ENCODE results near the gene BICC1. TPM values are rescaled to one million over a fixed set of nuclear protein-coding genes. Genes with fewer than 3 reads are reported as not detected.

The BICC1 gene
- total and polyA plus RNA-seq, 12 donors = 4.5 to 25.9 (median 9.8) TPM

DNA sequence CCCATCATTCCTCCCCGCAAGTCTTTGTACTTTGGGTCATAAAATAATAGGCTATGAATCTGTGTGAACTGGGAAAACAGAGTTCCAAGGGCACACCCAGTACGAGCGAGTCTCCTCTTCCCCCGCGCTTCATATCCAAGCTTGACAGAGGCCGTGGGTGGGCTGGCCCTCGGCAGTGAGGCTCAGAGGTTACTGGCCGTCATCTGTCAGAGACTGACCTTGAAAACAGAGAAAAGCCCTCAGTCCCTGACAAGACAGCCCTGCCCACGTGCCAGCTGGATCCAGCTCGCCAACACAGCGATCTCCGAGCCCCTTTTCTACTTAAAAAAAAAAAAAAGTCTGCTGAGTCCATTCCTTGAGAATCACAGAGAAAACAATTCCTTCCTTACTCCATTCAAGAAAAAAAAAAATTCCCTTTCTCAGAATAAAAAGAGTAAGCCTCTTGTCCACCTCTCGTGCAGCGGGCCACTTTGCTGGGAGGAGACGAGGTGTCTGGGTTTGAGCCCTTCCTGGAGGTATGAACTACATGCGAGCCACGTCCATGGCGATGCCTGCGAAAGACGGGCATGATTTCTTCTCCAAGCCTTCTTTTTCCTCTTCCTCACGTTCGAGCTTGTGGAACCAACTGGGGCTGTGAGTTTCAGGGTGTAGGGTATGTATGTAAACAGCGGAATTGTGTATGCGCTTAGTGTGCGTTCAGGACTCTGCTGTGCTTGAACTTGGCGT lies 744 bp upstream of the BICC1 start:
- intact Hi-C loops (cut with DNase I) = no loop called here
- TF ChIP-seq POLR2A (IDR thresholded peaks at IDR 0.05) (no peak), CTCF (IDR thresholded peaks at IDR 0.05) (no peak)
- peak overlapping the region in 1 of 4 donors; percentile 80 for H3K4me3 ChIP-seq

GRCh38 chr10:58513188-58514110 lies 777 bp downstream of the BICC1 start:
- peaks cover 0 to 8% of the 10 kb centered on the region in 2 donors for H3K4me1 ChIP-seq (replicated peaks in 1 of 2)
- no peak for TF ChIP-seq CTCF (IDR thresholded peaks at IDR 0.05)
- peak overlapping the region in 2 of 4 donors; percentile 50 to 80 for H3K4me3 ChIP-seq
- peak overlapping the region in 4 of 5 donors; percentile 37 to 83 (median 59) for H3K27ac ChIP-seq
- DNase-seq = peak; percentile 32 to 61 (median 40)
- no peaks in the 10 kb centered on the region for H3K36me3 ChIP-seq (replicated peaks in 1 of 2)
- H3K27me3 ChIP-seq = no peaks in the 10 kb centered on the region
- intact Hi-C loops (cut with DNase I) = no loop called here
- H3K9me3 ChIP-seq (replicated peaks in 1 of 3) = no peaks in the 10 kb centered on the region
- WGBS, 4 donors = 0 to 2% (median 1%) methylated on average over 20 to 53 of the region's 53 CpGs

More for the DNA sequence above, 744 bp upstream of the BICC1 start:
- Histone ChIP-seq H3K27me3 (no peaks in the 10 kb centered on the region), H3K27ac (peak overlapping the region in 3 of 5 donors; percentile 35 to 83 (median 35)), H3K4me1 (replicated peaks in 1 of 2) (peaks cover 0 to 8% of the 10 kb centered on the region in 2 donors), H3K36me3 (replicated peaks in 1 of 2) (no peaks in the 10 kb centered on the region), H3K9me3 (replicated peaks in 1 of 3) (no peaks in the 10 kb centered on the region)
- DNase-seq = peak; percentile 15 to 54 (median 25)
- WGBS, 4 donors = 6 to 9% (median 7%) methylated on average over 26 of the region's 26 CpGs

- intact Hi-C loops (cut with DNase I) = no loop called here
- DNase-seq = no peak
- peaks cover 0 to 8% of the 10 kb centered on the region in 2 donors for H3K4me1 ChIP-seq (replicated peaks in 1 of 2)
- no peaks in the 10 kb centered on the region for H3K9me3 ChIP-seq (replicated peaks in 1 of 3)
- peak overlapping the region in 1 of 4 donors; percentile 80 for H3K4me3 ChIP-seq
- no peaks in the 10 kb centered on the region for H3K36me3 ChIP-seq (replicated peaks in 1 of 2)
- no peak for TF ChIP-seq POLR2A (IDR thresholded peaks at IDR 0.05)
- no peak for TF ChIP-seq CTCF (IDR thresholded peaks at IDR 0.05)
- WGBS, 4 donors = 17 to 30% (median 21%) methylated on average over 12 to 13 of the region's 13 CpGs
- H3K27ac ChIP-seq = peak overlapping the region in 3 of 5 donors; percentile 42 to 83 (median 76)
- no peaks in the 10 kb centered on the region for H3K27me3 ChIP-seq
Measured at GRCh38 chr10:58514111-58514770, 1.6 kb downstream of the BICC1 start.
